H9 (cell line): ENCODE data around the gene SIX1. TPM values are rescaled to one million over a fixed set of nuclear protein-coding genes. Genes with fewer than 3 reads are reported as not detected.

Experiments
- DNase-seq: peaks from one replicate; pipeline ENCODE4 v3.0.0-alpha.2; 2017
- H2AFZ ChIP-seq: one replicate; pipeline ENCODE4 v1.6.1; 2013; ENCODE audit warnings: mild to moderate bottlenecking, low read length, control low read depth, moderate library complexity
- H2AK5ac ChIP-seq: 2 replicates; pipeline ENCODE4 v1.6.1; 2013; ENCODE audit warnings: low read length, control low read depth, mixed read lengths; ENCODE audit not compliant: insufficient read length
- H2BK120ac ChIP-seq: one replicate; pipeline ENCODE4 v1.6.1; 2013; ENCODE audit warnings: low read depth, mild to moderate bottlenecking, low read length, control low read depth, inconsistent platforms; ENCODE audit not compliant: poor library complexity, severe bottlenecking
- H2BK12ac ChIP-seq: 2 replicates; pipeline ENCODE4 v1.6.1; 2013; ENCODE audit warnings: low read length, control low read depth, mixed read lengths, low read depth; ENCODE audit not compliant: insufficient read length
- H2BK15ac ChIP-seq: 2 replicates; pipeline ENCODE4 v1.6.1; 2013; ENCODE audit warnings: low read depth, low read length, control low read depth
- H2BK20ac ChIP-seq: one replicate; pipeline ENCODE4 v1.6.1; 2013; ENCODE audit warnings: low read depth, mild to moderate bottlenecking, low read length, control low read depth, inconsistent platforms; ENCODE audit not compliant: poor library complexity, severe bottlenecking
- H2BK5ac ChIP-seq: 2 replicates; pipeline ENCODE4 v1.6.1; 2013; ENCODE audit warnings: low read length, control low read depth, mixed read lengths; ENCODE audit not compliant: insufficient read length
- H3K14ac ChIP-seq: 2 replicates; pipeline ENCODE4 v1.6.1; 2013; ENCODE audit warnings: low read length, control low read depth; ENCODE audit not compliant: insufficient read depth
- H3K18ac ChIP-seq: 2 replicates; pipeline ENCODE4 v1.6.1; 2013; ENCODE audit warnings: low read depth, mild to moderate bottlenecking, mixed read lengths, low read length, control low read depth; ENCODE audit not compliant: insufficient read length
- H3K23ac ChIP-seq: 2 replicates; pipeline ENCODE4 v1.6.1; 2013; ENCODE audit warnings: low read length, control low read depth, mixed read lengths, low read depth; ENCODE audit not compliant: insufficient read length
- H3K23me2 ChIP-seq: 2 replicates; pipeline ENCODE4 v1.6.1; 2013; ENCODE audit warnings: low read depth, mild to moderate bottlenecking, mixed read lengths, low read length, control low read depth; ENCODE audit not compliant: insufficient read length, poor library complexity, severe bottlenecking
- H3K27ac ChIP-seq: 2 replicates; pipeline ENCODE4 v1.5.1; 2013; ENCODE audit warnings: low read length, control low read depth, mixed read lengths, low read depth; ENCODE audit not compliant: insufficient read length
- H3K27me3 ChIP-seq: 2 replicates; pipeline ENCODE4 v1.6.1; 2013; ENCODE audit warnings: low read length, control low read depth, inconsistent platforms; ENCODE audit not compliant: insufficient read depth
- H3K4ac ChIP-seq: 2 replicates; pipeline ENCODE4 v1.6.1; 2013; ENCODE audit warnings: low read depth, mild to moderate bottlenecking, control low read depth, inconsistent platforms, low read length, moderate library complexity
- H3K4me1 ChIP-seq: 2 replicates; pipeline ENCODE4 v1.6.1; 2013; ENCODE audit warnings: low read length, control low read depth, inconsistent platforms; ENCODE audit not compliant: insufficient read depth
- H3K4me2 ChIP-seq: 2 replicates; pipeline ENCODE4 v1.6.1; 2013; ENCODE audit warnings: low read length, control low read depth, mixed read lengths; ENCODE audit not compliant: insufficient read length, insufficient read depth
- H3K56ac ChIP-seq: 2 replicates; pipeline ENCODE4 v1.6.1; 2013; ENCODE audit warnings: low read depth, mild to moderate bottlenecking, mixed read lengths, low read length, control low read depth; ENCODE audit not compliant: insufficient read length
- H3K79me1 ChIP-seq: 2 replicates; pipeline ENCODE4 v1.6.1; 2013; ENCODE audit warnings: low read depth, mild to moderate bottlenecking, moderate library complexity, low read length, control low read depth, inconsistent platforms; ENCODE audit not compliant: insufficient read depth, poor library complexity, severe bottlenecking
- H3K79me2 ChIP-seq: 2 replicates; pipeline ENCODE4 v1.6.1; 2013; ENCODE audit warnings: low read length, control low read depth, inconsistent platforms; ENCODE audit not compliant: insufficient read depth
- H3K9ac ChIP-seq: 2 replicates; pipeline ENCODE4 v1.6.1; 2013; ENCODE audit warnings: low read length, control low read depth, mixed read lengths; ENCODE audit not compliant: insufficient read length; ENCODE audit errors: extremely low read depth
- H3K9me3 ChIP-seq: one replicate; pipeline ENCODE4 v1.6.1; 2013; ENCODE audit warnings: low read depth, low read length, inconsistent platforms; ENCODE audit not compliant: control insufficient read depth
- H3T11ph ChIP-seq: one replicate; pipeline ENCODE4 v1.6.1; 2013; ENCODE audit warnings: mild to moderate bottlenecking, low read length, control low read depth, inconsistent platforms
- H4K20me1 ChIP-seq: one replicate; pipeline ENCODE4 v1.6.1; 2013; ENCODE audit not compliant: control insufficient read depth, insufficient read length, insufficient read depth
- H4K5ac ChIP-seq: 2 replicates; pipeline ENCODE4 v1.6.1; 2013; ENCODE audit warnings: low read depth, mild to moderate bottlenecking, mixed read lengths, low read length, control low read depth; ENCODE audit not compliant: insufficient read length
- H4K8ac ChIP-seq: replicated peaks from 2 replicates; pipeline ENCODE4 v1.6.1; 2013; ENCODE audit warnings: low read length, control low read depth, mixed read lengths, low read depth; ENCODE audit not compliant: insufficient read length
- H4K91ac ChIP-seq: 2 replicates; pipeline ENCODE4 v1.6.1; 2013; ENCODE audit warnings: low read depth, mild to moderate bottlenecking, moderate library complexity, mixed read lengths, low read length, control low read depth; ENCODE audit not compliant: insufficient read length
- H3K27ac Mint-ChIP-seq, 3 experiments: 2 replicates in 2 of 3; 3 replicates in 1 of 3; pipeline ENCODE4 v1.8.0; 2020 to 2021; ENCODE audit warnings: mixed read lengths in 3 of 3, mild to moderate bottlenecking in 1 of 3, moderate library complexity in 1 of 3
- H3K27me3 Mint-ChIP-seq: 2 replicates; pipeline ENCODE4 v1.8.0; 2021; ENCODE audit warnings: low read depth, mild to moderate bottlenecking, moderate library complexity, mixed read lengths
- H3K36me3 Mint-ChIP-seq, 3 experiments: 2 replicates in 2 of 3; 3 replicates in 1 of 3; pipeline ENCODE4 v1.8.0; 2020 to 2021; ENCODE audit warnings: low read depth in 3 of 3, mixed read lengths in 3 of 3; ENCODE audit not compliant: insufficient read depth in 1 of 3
- H3K4me1 Mint-ChIP-seq, 2 experiments: 2 replicates each; pipeline ENCODE4 v1.8.0; 2020; ENCODE audit warnings: mixed read lengths in 2 of 2
- H3K4me3 Mint-ChIP-seq, 2 experiments: 2 replicates in 1 of 2; 3 replicates in 1 of 2; pipeline ENCODE4 v1.8.0; 2020 to 2021; ENCODE audit warnings: mild to moderate bottlenecking in 2 of 2, mixed read lengths in 2 of 2, moderate library complexity in 1 of 2
- H3K9me3 Mint-ChIP-seq, 2 experiments: 2 replicates in 1 of 2; 3 replicates in 1 of 2; pipeline ENCODE4 v1.8.0; 2020; ENCODE audit warnings: mild to moderate bottlenecking in 2 of 2, mixed read lengths in 2 of 2, moderate library complexity in 1 of 2
- WGBS: extraction: QIAGEN DNeasy Blood & Tissue Kit; methylation state at CpG from one replicate; pipeline ENCODE4 v1.1.7; 2013; ENCODE audit warnings: missing lambda C conversion rate, low lambda C conversion rate, mixed read lengths; ENCODE audit not compliant: insufficient read length; ENCODE audit errors: extremely low coverage; 5-methylcytosine and 5-hydroxymethylcytosine counted together
- total RNA-seq: library from RNA; stranded (reverse); gene quantifications from 2 replicates; pipeline ENCODE4 v1.2.1, GENCODE V29; 2021
- TF ChIP-seq, protein P1 (sequence below): fragments of 200-600 bp; sonication (generic); conservative IDR thresholded peaks from 3 replicates; pipeline ENCODE4 v1.8.0; 2021; ENCODE audit warnings: antibody characterized with exemption, mild to moderate bottlenecking

Gene SIX1
- total RNA-seq, 1 experiment from 2014 or later = 0.17 TPM

GRCh38 chr14:60680511-60680910 is 31.2 kb upstream of the SIX1 start:
- peaks cover 4% of the 10 kb centered on the region; the same call in 1 of the 2 replicates for H3K4me1 ChIP-seq
- H3K4me3 Mint-ChIP-seq = no peak overlapping the region

More at GRCh38 chr14:60680511-60680910, 31.2 kb upstream of the SIX1 start:
- Histone ChIP-seq H3K27me3 (no peaks in the 10 kb centered on the region), H3K4me2 (no peak overlapping the region), H2BK12ac (no peak overlapping the region), H2BK20ac (no peak overlapping the region), H4K5ac (no peak overlapping the region), H3T11ph (no peak overlapping the region), H3K14ac (no peak overlapping the region), H2AK5ac (no peak overlapping the region), H2AFZ (no peak overlapping the region), H3K79me2 (no peaks in the 10 kb centered on the region), H2BK15ac (no peak overlapping the region), H2BK120ac (no peak overlapping the region), H2BK5ac (no peak overlapping the region), H3K9ac (no peak overlapping the region), H3K56ac (no peak overlapping the region), H3K27ac (no peak overlapping the region), H3K4ac (no peak overlapping the region), H3K18ac (no peak overlapping the region), H3K79me1 (no peaks in the 10 kb centered on the region), H4K91ac (no peak overlapping the region), H3K9me3 (no peaks in the 10 kb centered on the region), H4K8ac (no peak overlapping the region), H4K20me1 (no peaks in the 10 kb centered on the region), H3K23ac (no peak overlapping the region), H3K23me2 (no peaks in the 10 kb centered on the region)
- Mint-ChIP-seq H3K27ac (no peak overlapping the region), H3K27me3 (peaks cover 4% of the 10 kb centered on the region), H3K4me1 (peaks cover 31 to 34% of the 10 kb centered on the region in 2 experiments), H3K9me3 (peaks cover 2 to 3% of the 10 kb centered on the region in 2 experiments; a peak in 1 of 5 replicates), H3K36me3 (no peaks in the 10 kb centered on the region)
- no CpG with 5 or more reads among the region's 3 CpGs for WGBS
- no peak for DNase-seq
- TF ChIP-seq, protein P1, sequence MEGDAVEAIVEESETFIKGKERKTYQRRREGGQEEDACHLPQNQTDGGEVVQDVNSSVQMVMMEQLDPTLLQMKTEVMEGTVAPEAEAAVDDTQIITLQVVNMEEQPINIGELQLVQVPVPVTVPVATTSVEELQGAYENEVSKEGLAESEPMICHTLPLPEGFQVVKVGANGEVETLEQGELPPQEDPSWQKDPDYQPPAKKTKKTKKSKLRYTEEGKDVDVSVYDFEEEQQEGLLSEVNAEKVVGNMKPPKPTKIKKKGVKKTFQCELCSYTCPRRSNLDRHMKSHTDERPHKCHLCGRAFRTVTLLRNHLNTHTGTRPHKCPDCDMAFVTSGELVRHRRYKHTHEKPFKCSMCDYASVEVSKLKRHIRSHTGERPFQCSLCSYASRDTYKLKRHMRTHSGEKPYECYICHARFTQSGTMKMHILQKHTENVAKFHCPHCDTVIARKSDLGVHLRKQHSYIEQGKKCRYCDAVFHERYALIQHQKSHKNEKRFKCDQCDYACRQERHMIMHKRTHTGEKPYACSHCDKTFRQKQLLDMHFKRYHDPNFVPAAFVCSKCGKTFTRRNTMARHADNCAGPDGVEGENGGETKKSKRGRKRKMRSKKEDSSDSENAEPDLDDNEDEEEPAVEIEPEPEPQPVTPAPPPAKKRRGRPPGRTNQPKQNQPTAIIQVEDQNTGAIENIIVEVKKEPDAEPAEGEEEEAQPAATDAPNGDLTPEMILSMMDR = no peak
